GM18508 (cell line): ENCODE data around the gene CYS1.
"Not testable (repeated sequence)": the region's sequence is repeated elsewhere in the genome, so short reads cannot be mapped to it uniquely, and the experiment has no call there.

Source experiments
- ATAC-seq: cut with Tn5 transposase; IDR thresholded peaks from one replicate; pipeline ENCODE4 v1.9.1; 2021; ENCODE audit warnings: moderate number of reproducible peaks; ENCODE audit not compliant: insufficient read depth, unreplicated experiment

The CYS1 gene

DNA sequence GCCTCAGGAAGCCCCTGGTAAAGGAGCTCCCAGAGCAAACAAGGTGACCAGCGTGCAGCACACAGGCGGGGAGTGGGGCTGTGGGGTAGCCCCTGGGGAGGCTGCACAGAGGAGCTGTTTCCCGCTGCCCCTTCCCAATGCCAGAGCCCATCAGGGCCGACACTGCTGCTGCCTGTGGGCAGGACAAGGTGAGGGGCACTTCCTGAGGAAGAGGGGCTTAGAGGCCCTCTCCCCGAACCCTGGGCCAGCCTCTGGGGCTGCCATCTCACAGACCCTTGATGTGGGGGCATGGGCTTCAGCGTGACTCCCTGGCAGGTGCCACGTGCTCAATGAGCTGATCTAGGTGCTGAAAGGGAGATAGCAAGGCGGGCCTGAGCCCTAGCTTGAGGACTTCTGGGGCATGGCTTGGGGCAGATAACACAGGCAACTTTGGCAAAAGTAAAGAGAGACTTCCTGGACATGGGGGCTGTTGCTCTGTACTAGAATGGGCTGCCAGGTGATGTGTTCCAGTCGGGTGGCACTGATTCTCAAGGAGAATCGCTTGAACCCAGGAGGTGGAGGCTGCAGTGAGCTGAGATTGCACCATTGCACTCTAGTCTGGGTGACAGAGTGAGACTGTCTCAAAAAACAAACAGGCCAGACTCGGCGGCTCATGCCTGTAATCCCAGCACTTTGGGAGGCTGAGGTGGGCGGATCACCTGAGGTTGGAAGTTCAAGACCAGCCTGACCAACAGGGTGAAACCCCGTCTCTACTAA lies 46.8 kb downstream of the CYS1 start:
- no peak for ATAC-seq

DNA sequence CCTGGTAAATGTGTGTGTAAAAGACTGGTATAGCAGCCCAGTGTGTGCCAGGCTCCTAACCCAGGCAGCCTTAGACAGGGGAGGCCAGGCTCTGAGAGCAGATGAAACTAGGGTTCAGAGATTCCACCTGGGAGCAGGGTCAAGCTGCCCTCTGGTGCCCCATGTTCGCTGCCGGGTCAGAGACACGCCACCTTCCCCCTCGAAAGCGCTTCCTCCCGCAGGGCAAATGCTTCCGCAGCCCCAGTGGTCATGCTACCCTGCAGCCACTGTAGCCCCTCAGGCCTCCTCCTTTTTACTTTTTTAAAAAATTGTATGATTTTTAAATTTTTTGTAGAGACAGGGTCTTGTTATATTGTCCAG lies 47.5 kb downstream of the CYS1 start:
- ATAC-seq = no peak

DNA sequence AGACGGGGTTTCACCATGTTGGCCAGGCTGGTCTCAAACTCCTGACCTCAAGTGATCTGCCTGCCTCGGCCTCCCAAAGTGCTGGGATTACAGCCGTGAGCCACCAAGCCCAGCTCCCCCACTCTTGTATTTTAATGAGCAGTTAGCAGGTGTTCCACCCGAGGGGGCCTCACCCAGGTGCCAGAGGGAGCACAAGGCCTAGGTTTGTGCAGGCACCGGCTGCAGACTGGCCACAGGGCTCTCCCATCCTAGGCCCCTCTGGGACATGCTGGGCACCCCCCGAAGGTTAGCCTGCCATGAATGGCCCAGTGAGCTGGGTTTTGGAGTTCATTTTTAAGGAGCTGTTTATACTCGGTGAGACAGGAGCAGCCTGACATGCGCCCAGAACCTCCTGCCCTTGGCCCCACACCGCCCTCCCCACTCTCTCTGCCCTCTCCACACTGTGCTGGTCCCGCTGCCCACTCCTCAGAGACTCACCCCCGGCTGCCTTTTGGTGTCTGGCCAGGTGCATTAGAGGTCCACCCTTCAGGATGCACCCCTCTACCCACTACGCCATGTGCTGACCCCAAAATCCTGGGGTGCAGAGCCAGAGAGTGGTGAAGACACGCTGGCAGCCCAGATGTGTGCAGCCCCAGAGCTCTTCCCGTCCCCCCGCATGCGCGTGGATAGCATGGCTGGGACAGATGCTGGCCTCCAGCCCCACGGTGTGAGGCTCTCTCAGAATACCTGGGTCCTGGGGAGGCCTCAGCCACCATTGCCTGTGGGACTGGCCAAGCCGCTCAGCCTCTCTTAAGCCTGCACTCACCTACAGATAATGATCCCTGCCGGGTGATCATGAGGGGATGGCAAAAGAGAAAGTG lies 48.1 kb downstream of the CYS1 start:
- ATAC-seq = no peak

DNA sequence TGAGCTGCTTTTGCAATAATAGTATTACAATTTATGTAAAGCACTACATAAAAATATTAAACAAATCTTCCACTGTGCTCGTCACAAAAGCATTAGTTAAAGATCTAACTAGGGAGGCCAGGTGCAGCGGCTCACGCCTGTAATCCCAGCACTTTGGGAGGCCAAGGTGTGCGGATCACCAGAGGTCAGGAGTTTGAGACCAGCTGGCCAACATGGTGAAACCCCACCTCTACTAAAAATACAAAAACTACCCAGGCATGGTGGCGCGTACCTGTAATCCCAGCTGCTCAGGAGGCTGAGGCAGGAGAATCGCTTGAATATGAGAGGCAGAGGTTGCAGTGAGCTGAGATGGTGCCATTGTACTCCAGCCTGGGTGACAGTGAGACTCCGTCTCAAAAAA lies 49.4 kb downstream of the CYS1 start:
- ATAC-seq = not testable (repeated sequence)

DNA sequence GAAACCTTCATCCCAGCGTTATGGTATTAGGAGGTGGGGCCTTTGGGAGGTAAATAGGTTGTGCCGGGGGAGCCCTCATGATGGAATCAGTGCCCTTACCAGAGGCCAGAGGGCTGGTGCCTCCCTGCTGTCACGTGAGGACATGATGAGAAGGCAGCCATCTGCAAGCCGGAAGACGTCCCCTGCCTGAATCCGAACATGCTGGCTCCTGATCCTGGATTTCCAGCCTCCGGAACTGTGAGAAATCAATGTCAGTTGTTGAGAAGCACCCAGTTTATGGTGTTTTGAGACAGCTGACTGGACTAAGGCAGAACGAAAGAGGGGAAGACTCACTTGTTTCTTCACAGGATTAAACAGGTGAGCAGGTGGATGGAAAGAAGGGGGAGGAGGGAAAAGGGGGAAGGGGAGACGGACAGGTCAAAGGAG lies 49.9 kb downstream of the CYS1 start:
- no peak for ATAC-seq

DNA sequence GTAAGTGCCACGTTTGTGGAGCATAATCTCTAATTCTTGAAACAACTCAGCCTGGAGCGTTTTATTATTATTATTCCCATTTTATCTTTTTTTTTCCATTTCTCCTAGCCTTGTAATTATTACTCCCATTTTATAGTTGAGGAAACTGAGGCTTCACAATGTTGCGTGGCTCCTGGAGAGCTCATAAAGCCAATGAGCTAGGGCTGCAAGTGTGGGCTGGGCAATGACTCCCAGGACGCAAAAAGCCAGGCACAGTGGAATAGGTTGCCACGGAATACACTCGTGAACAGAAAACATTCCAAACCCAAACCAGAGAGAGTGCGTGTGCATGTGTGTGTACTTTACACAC lies 50.4 kb downstream of the CYS1 start:
- no peak for ATAC-seq

DNA sequence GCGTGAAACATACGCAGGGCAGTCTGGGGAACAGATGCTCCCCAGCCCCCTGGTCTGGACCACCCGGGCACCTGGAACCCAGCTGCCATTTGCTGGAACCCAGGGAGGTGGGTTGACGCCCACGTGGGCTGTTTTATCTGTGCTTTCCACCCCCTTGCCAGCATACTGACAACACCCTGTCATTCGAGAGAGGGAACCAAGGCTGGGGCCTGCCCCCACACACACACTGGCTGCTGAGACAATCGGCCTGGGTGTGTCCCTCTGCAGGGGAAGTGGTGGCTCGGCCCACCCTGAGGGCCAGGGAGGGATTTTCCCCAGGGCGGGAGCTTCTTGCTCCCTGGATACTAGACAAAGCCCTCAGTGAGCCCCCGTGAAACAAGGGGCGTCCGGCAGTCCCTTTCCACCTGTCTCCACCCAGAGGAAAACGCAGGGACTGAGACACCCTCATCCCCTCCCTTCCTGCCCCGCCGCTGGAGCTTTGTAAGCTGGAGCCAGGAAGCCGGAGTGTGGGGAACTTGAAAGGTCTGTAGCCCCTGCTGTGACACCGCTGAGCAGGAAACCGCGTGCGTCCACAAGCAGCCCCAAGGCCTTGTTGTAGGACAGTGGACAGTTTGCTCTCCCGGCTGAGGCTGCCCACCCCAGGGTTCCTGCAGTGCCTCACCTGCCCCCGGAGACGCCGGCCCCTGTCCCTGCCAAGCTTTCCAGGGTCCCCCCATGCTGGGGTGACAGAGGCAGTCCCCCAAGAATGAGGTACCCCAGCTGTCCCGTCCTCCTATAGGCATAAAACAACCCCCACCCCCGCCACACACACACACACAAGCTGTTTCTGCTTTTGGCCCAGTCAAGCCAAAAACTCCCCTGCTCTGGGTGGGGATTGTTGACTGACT lies 51.0 kb downstream of the CYS1 start:
- no peak for ATAC-seq

DNA sequence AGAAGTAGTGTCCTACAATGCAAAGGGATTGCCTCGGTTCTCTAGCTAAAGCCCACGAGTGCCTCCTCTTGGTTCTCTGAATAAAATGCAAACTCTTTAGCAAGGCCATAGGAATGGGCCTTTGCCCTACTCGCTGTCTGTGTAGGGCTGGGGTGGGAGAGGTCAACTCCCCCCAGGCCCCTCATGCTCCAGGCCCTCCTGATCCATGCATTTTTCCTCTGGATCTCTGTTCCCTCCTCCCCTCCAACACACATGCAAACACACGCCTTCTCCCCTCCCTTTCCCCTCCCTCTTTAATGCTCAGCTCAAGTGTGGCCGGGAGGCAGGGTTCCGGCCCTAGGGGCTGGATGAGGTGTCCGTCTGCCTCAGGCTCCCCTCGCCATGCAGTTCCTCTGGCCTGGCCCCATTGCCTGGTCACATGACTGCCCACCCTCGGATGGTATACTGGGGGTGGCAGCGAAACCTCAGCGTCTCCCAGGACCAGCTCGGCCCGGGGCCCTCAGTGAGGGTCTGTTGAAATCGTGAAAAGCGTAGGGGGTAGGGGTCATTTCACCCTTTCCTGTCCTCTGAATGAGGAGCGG lies 51.7 kb downstream of the CYS1 start:
- no peak for ATAC-seq

DNA sequence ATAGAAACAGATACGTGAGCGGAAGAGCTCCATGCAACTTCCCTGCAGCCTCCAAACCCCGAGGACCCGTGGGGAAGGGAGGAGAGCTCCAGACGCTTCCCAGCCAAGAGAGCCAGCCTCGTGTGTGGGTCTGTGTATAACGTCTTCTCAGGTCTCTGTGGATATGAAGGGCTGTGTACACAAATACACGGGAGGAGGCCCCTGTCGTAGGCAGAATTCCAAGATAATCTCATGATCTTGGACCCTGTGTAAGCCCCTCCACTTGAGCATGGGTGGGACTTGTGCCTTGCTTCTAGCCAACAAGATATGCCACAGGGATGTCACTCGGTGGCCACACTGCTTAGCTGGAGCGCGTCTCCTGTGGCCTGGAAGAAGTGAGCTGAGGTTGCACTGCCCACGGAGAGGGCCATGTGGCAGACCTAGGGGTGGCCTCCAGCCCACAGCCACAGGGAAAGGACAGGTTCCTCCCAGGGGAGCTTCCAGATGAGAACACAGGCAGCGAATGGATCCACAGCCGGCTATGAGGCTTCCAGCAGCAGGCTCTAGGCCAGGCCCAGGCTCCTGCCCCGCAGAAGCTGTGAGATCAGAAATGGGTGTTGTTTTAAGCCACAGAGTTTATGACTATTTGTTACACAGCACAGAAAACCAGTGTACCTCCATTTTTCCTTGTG lies 52.4 kb downstream of the CYS1 start:
- ATAC-seq = no peak

DNA sequence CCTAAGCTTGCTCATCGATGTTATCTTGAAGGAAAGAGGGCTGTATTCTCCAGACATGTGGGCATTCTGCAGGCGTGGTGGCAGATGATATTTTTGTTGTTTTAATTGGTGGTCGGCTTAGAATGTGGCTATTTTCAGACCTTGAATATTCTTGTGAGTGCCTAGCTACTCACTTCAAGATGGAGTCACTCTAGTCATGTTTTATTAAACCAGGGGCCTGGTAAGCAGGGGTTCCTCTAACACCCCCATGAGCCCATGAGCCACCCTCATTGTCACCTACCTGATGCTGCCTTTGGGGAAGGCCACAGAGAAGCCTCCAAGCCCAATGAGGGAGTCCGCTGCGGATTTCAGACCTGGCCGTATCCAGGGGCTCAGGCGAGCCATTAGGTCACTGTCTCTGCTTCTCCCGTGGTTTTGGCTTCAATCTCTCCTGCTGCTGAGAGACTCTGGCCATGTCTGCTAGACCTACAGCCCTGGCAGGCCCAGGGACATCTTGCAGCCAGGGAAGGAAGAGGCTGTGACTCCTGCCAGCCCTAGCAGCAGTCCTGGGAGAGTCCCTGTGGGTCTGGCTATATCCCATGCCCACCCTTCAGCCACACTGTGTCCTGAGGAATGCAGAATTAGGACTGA lies 53.2 kb downstream of the CYS1 start:
- ATAC-seq = no peak

DNA sequence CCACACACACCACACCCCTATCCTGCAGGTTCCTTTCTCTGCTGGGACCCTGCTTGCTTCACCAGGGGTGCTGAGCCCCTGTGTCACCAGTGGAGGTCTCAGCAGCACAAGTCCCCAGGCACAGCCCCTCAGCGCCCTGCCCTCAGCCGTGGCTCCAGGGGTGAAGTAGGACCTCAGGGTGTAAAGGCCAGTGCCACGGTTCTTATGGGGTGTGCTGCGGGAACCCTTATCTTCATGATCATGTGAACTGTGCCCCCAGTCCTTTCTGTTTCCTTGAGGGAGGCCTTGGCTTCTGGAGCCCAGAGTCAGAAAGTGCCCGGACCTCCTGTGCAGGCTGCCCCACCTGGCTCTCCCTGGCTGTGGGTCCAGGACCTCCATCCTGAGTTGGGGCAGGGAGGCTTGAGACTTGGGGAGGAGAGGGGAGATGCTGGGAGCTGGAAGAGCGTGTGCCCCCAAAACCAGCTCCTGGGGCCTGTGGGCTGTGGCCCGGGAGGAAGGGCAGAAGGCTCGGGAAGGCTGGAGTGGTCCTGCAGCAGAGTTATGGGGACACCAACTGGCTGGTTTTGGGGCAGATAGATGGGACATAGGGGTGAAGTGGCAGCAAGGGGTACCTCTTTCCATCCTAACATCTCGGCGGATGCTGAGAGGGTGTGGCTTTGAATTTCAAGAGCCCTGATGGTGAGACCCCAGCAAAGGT lies 57.1 kb downstream of the CYS1 start:
- ATAC-seq = no peak

DNA sequence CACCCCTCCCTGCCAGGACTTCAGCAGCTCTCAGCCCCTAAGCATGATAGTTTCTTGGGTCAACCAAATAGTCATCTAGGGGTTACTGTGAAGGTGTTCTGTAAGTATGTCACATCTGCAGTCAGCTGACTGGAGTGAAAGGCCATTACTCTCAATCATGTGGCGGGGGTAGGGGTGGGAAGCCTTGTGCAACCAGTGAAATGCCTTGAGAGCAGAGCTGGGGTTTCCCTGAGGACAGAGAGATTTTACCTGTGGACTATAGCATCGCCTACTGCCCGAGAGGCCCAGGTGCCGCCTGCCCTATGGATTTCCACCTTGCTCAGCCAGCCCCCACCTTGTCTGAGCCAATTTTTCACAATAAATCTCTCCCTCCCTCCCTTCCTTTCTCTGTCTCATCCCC lies 57.8 kb downstream of the CYS1 start:
- no peak for ATAC-seq

DNA sequence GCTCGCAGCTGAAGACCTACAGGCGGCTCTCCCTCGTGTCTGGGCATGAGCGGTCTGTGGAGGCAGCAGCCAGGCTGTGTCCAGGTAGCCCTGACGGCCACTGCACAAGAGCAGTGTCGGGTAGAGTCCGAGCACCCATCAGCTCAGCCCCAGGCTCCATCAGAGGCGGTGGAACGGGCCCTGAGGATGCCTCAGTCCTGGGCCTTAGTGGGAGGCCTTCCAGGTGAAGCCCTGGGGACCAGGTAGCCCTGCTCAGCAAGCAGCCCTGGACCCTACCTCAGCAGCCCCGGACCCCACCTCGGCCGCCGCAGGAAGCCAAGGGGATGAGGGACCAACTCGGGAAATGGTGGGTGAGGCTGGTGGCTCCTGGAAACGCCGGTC lies 58.2 kb downstream of the CYS1 start:
- no peak for ATAC-seq

DNA sequence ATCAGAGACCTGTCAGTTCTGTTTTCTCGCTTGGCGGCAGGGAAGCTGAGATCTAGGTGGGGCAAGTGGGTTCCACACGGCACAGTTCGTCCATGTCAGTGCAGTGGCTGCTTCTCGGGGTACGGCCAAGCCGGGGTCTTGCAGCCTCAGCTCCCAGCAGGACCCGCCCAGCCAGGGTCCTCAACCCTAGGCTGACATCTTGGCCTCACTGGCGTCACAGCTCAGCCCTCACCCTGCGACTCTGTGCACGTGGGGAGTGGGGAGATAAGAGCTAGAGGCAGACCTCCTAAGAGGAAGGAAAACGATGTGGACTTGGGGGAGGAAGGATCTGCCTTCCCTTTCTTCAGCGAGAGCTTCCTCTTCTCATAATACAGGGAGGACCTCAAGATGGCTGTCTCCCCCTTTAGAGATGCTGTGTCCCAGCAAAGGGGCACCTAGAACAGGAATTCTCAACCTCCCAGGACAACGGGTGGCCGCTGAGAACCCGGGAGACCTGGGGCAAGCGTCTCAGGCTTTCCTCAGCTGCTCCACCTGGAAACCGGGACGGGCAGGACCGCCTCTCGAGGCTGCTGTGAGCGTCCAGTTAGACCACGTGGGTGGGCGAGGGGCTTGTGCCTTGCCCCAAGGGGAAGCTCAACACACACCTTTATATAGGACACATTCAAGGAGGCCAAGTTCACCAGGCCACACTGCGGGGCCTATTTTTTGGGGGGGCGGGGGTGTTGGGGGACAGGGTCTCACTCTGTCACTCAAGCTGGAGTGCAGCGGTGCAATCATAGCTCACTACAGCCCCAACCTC lies 60.4 kb downstream of the CYS1 start:
- no peak for ATAC-seq

DNA sequence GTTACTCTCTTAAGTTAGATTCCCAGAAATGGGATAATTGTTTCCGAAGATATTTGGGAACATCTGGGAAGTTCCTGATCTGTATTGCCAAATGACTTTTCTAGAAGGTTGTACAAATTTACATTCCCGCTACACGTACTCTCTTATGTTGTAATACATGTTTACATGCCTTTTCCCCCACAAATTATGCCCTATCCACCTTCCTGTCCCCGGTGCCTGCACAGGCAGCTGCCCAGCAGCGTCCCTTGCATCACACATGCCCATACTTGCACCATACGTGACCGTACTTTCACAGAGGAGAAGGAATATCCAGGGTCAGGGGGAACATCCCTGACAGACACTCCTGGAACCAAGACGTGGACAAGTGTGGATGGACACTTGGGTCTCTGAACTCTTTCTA lies 61.0 kb downstream of the CYS1 start:
- no peak for ATAC-seq

DNA sequence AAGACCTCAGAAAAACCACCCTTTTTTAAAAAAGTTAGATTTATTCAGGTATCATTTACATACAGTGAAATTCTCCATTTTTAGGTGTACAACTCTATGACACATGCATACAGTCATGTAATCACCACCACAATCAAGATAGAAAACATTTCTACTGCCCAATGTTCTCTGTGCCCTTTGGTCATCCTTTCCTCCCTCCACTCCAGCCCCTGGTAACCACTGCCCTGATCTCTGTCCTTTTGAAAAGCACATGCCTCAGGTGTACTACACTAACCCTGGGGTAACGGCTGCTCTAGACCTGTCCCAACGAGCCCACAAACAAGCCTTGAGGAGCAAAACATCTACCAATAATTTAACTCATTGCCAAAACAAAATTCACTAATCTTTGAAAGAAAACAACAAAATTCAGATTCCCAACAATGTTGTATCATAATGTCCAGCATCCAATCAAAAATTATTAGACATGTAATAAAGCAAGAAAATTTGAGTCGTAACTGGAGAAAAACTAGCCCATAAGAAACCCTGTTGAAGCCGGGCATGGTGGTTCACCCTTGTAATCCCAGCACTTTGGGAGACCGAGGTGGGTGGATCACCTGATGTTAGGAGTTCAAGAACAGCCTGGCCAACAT lies 62.8 kb downstream of the CYS1 start:
- no peak for ATAC-seq

DNA sequence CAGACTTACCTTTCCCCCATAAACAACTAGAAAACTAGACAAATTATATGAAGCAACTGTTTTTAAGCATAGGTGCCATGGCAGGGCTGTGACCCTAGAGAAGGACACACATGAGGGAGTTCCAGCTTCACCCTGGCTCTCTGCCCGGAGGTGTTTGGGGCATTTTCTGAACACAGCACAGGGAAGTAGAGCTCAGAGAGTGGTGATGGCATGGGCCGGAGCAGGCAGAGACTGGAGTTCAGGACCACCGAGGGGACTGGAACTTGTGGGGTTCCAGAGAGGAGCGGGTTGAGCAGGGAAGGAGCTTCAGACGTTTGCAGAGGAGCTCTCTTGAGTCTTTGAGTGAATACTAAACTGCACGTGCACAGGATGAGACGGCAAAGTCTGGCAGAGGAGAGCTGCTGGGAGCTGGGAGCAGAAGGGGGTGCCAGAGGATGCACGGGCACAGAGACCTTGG lies 63.4 kb downstream of the CYS1 start:
- ATAC-seq = no peak
